Thyroid gland (tissue), 4 donors: Measurements from ENCODE around the gene QPCT. TPM values are rescaled to one million over a fixed set of nuclear protein-coding genes. Genes with fewer than 3 reads are reported as not detected.

Experiments
- DNase-seq, 2 donors: peaks; one replicate each; pipeline ENCODE4 v3.0.0-alpha.2; 2019
- H3K27ac ChIP-seq, 3 donors: fragments of 200-600 bp; sonication (generic); 1 replicate in 2 of 3; 2 replicates in 1 of 3; pipeline ENCODE4 v1.5.1; 2016 to 2019; ENCODE audit warnings: mild to moderate bottlenecking in 1 of 3, moderate library complexity in 1 of 3
- H3K27me3 ChIP-seq: fragments of 200-600 bp; sonication (generic); one replicate; pipeline ENCODE4 v1.5.1; 2019
- H3K36me3 ChIP-seq, 2 donors: fragments of 200-600 bp; sonication (generic); one replicate each; pipeline ENCODE4 v1.5.1; 2016 to 2019
- H3K4me1 ChIP-seq, 2 donors: fragments of 200-600 bp; sonication (generic); one replicate each; pipeline ENCODE4 v1.5.1; 2017 to 2019
- H3K4me3 ChIP-seq, 3 donors: fragments of 200-600 bp; sonication (generic); replicated peaks in 1 of 3; 1 replicate in 2 of 3; 2 replicates in 1 of 3; pipeline ENCODE4 v1.5.1; 2016; ENCODE audit warnings: mild to moderate bottlenecking in 1 of 3
- H3K9me3 ChIP-seq: fragments of 200-600 bp; sonication (generic); one replicate; pipeline ENCODE4 v1.5.1; 2017
- POLR2A ChIP-seq, 2 donors: fragments of 450-650 bp; IDR thresholded peaks; one replicate each; pipeline ENCODE4 v1.6.1; 2017; ENCODE audit warnings: antibody characterized with exemption in 2 of 2, mild to moderate bottlenecking in 2 of 2, moderate library complexity in 1 of 2
- WGBS, 2 donors: methylation state at CpG; one replicate each; pipeline ENCODE4 v1.1.5; 2017; 5-methylcytosine and 5-hydroxymethylcytosine counted together
- intact Hi-C: fragments of 100-400 bp; cut with DNase I; formaldehyde crosslinking; loops from one replicate; pipeline ENCODE4 v1.15.1; 2023
- total RNA-seq, 4 donors: library from RNA; depleted of rRNA; stranded (reverse); fragments of >200 nt; gene quantifications; one replicate each; pipeline ENCODE4 v1.2.3, GENCODE V29; 2016
- TF ChIP-seq, protein P1 (sequence below), 6 experiments: fragments of 200-600 bp in 3 of 6; fragments of 450-650 bp in 3 of 6; sonication (generic) in 3 of 6; IDR thresholded peaks; one replicate each; pipeline ENCODE4 v1.5.1; 2016 to 2019; ENCODE audit warnings: antibody characterized with exemption in 6 of 6, mild to moderate bottlenecking in 2 of 6, inconsistent platforms in 1 of 6, moderate library complexity in 1 of 6

The QPCT gene
- total RNA-seq, 4 donors from 2014 or later, result 1.0 to 6.0 (median 4.3) TPM

DNA sequence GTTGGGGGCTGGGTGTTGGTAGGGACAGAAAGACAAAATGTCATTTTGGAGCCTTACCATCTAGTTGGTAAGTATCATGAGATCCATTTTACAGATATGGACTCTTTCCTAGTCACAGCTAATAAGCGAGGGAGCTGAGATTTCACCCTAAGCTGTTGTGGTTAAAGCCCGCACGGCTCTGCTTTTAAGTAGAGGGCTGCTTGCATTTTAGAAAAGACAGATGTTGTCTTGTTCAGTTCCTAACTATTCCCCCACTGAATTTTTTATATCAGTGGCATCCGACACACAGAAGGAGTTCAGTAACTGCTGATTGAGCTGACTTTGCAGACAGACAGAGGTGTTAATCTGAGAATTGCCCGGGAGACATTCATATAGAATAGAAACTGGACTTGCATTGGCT, 3.7 kb downstream of the QPCT start:
- WGBS, 2 donors, result 87 to 96% methylated on average over 5 of the region's 5 CpGs
- intact Hi-C loops, result no loop called here
- DNase-seq, result no peak
- Histone ChIP-seq H3K4me3 (no peak overlapping the region), H3K9me3 (no peaks in the 10 kb centered on the region), H3K27ac (no peak overlapping the region), H3K27me3 (no peaks in the 10 kb centered on the region), H3K4me1 (peaks cover 15 to 17% of the 10 kb centered on the region in 2 donors), H3K36me3 (no peaks in the 10 kb centered on the region)
- TF ChIP-seq POLR2A (IDR thresholded peaks at IDR 0.05), result no peak
- TF ChIP-seq, protein P1, sequence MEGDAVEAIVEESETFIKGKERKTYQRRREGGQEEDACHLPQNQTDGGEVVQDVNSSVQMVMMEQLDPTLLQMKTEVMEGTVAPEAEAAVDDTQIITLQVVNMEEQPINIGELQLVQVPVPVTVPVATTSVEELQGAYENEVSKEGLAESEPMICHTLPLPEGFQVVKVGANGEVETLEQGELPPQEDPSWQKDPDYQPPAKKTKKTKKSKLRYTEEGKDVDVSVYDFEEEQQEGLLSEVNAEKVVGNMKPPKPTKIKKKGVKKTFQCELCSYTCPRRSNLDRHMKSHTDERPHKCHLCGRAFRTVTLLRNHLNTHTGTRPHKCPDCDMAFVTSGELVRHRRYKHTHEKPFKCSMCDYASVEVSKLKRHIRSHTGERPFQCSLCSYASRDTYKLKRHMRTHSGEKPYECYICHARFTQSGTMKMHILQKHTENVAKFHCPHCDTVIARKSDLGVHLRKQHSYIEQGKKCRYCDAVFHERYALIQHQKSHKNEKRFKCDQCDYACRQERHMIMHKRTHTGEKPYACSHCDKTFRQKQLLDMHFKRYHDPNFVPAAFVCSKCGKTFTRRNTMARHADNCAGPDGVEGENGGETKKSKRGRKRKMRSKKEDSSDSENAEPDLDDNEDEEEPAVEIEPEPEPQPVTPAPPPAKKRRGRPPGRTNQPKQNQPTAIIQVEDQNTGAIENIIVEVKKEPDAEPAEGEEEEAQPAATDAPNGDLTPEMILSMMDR (IDR thresholded peaks at IDR 0.05), result no peak

DNA sequence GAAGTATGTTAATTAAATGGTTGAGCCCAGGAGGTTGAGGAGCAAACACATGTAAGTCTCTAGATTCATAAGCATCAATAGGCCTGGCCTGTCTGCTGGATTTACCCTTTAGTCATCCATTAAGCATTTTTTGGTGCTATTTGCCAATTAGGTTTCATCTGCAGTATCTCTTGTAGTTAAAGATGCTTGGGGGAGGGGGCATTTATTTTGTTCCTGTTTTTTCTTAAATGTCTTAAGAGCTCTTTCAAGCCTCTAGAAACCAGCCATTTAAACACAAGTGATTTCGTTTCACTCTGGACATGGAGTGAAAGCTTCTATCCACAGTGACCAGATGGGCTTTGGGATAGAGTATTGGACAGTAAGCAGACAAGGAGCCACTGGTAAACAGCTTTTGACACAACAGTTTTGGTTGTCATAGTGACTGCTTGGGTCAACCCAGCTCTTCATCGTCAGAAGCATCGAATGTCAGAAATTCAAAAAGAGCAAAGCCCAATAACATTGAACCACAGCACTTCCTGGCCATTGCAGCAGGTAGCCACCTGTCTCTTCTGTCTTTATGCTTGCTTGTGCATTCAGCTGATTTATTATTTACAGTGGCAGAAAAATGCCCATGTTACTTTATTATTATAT, 4.9 kb downstream of the QPCT start:
- WGBS, 2 donors, result 24 to 37% methylated on average over 3 of the region's 3 CpGs
- H3K4me3 ChIP-seq, result no peak overlapping the region
- no peaks in the 10 kb centered on the region for H3K36me3 ChIP-seq
- H3K9me3 ChIP-seq, result no peaks in the 10 kb centered on the region
- intact Hi-C loops, result no loop called here
- no peak overlapping the region for H3K27ac ChIP-seq
- TF ChIP-seq, protein P1 (IDR thresholded peaks at IDR 0.05), result no peak
- H3K4me1 ChIP-seq, result peaks cover 12 to 17% of the 10 kb centered on the region in 2 donors
- no peak for DNase-seq
- no peaks in the 10 kb centered on the region for H3K27me3 ChIP-seq

DNA sequence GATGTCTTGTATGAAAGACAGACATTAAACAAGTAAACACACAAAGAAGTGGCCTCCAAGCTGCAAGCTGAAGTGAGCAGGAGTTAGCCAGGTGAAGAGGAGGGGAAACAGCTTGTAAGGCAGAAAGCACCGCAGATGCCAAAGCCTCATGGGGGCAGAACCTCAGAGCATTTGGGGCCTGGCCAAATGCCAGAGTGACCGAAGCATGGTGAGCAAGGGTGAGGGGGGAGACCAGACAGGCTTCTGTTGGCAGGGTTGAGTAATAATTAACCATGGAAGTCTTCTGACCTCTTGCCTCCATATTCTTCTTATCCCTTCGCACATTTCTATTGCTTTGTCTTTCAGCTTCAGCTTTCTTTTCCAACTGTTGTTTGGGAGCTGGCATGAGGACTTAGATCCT, 5.6 kb downstream of the QPCT start:
- Histone ChIP-seq H3K27me3 (no peaks in the 10 kb centered on the region), H3K4me1 (peaks cover 11 to 16% of the 10 kb centered on the region in 2 donors), H3K9me3 (no peaks in the 10 kb centered on the region), H3K4me3 (no peak overlapping the region), H3K36me3 (no peaks in the 10 kb centered on the region), H3K27ac (no peak overlapping the region)
- peak; percentile 72 to 75 for DNase-seq
- intact Hi-C loops, result no loop called here
- 40 to 50% methylated on average over 3 of the region's 3 CpGs for WGBS, 2 donors
- no peak for TF ChIP-seq POLR2A (IDR thresholded peaks at IDR 0.05)
- TF ChIP-seq, protein P1 (IDR thresholded peaks at IDR 0.05), result no peak

DNA sequence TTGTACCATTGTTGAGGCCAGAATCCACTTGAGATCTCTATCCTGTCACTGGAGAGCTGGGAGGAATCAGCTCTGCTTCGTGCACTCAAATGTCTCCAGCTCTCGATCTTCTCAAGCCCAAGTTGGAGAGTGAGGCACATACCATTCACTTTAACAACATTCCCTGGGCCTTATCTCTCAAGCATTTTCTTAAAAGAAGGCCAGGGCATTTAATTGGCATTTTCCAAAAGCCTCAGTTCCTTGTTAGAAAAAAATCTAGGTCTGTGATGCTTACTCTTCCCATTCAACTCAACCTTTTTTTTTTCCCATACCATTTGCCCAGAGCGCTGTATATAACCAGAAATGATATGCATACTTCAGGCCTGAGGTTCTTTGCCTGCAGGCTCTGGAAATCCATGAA, 10.1 kb downstream of the QPCT start:
- no peak for DNase-seq
- WGBS, 2 donors, result 70 to 84% methylated on average over 3 of the region's 3 CpGs
- H3K36me3 ChIP-seq, result no peaks in the 10 kb centered on the region
- TF ChIP-seq, protein P1 (IDR thresholded peaks at IDR 0.05), result no peak
- no peak for TF ChIP-seq POLR2A (IDR thresholded peaks at IDR 0.05)
- H3K27me3 ChIP-seq, result no peaks in the 10 kb centered on the region
- H3K27ac ChIP-seq, result no peak overlapping the region
- H3K4me1 ChIP-seq, result peaks cover 8 to 11% of the 10 kb centered on the region in 2 donors
- intact Hi-C loops, result no loop called here
- H3K4me3 ChIP-seq, result no peak overlapping the region
- H3K9me3 ChIP-seq, result no peaks in the 10 kb centered on the region

DNA sequence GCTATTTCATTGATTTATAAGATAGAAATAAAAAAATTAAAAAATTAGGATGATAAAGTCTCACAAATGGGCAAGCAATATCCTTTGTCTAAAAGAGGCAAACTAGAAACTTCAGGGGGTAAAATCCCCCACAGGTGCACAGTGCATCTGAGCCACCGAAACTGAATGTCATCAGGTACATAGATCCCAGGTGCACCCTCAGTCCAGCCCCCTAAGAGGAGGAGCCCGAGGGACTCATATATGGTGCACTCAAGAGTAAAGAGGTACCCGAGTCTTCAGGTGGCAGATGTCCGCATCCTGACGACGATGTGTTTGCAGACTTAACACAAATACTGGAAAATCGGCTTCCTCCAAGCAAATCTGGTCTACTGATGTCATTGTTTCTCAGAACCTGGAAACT, 11.3 kb downstream of the QPCT start:
- Histone ChIP-seq H3K4me3 (no peak overlapping the region), H3K27ac (no peak overlapping the region), H3K27me3 (no peaks in the 10 kb centered on the region), H3K9me3 (no peaks in the 10 kb centered on the region), H3K36me3 (no peaks in the 10 kb centered on the region), H3K4me1 (no peaks in the 10 kb centered on the region)
- WGBS, 2 donors, result 91 to 93% methylated on average over 7 of the region's 7 CpGs
- TF ChIP-seq, protein P1 (IDR thresholded peaks at IDR 0.05), result no peak
- TF ChIP-seq POLR2A (IDR thresholded peaks at IDR 0.05), result no peak
- DNase-seq, result no peak
- intact Hi-C loops, result no loop called here
